A549 (cell line): Measurements from ENCODE around the gene SSC5D.
A peak's percentile ranks its signal among the peaks of the same experiment; 100 is the strongest.

Source experiments
- BHLHE40 ChIP-seq: IDR thresholded peaks from 2 replicates; pipeline ENCODE4 v1.6.1; 2012; ENCODE audit warnings: low read depth, low read length, inconsistent platforms
- CEBPB ChIP-seq, 2 experiments: fragments of >200 bp in 1 of 2; sonication (Bioruptor Twin) in 1 of 2; formaldehyde crosslinking in 1 of 2; IDR thresholded peaks; 2 replicates each; pipeline ENCODE4 v1.6.1; 2012 to 2016
- EP300 ChIP-seq, 2 experiments: fragments of >200 bp; sonication (Bioruptor Twin); formaldehyde crosslinking; IDR thresholded peaks; 2 replicates in 1 of 2; 3 replicates in 1 of 2; pipeline ENCODE4 v1.6.1; 2016 to 2017
- FOSL2 ChIP-seq, 2 experiments: fragments of 450-650 bp in 1 of 2; fragments of >200 bp in 1 of 2; sonication (Bioruptor Twin) in 1 of 2; formaldehyde crosslinking; IDR thresholded peaks; 2 replicates each; pipeline versions ENCODE4 v1.5.0 to v1.6.1; 2016 to 2020; ENCODE audit warnings: mild to moderate bottlenecking in 1 of 2, moderate library complexity in 1 of 2
- KDM1A ChIP-seq: fragments of 200-600 bp; sonication (generic); IDR thresholded peaks from 2 replicates; pipeline ENCODE4 v1.6.1; 2016; ENCODE audit warnings: low read depth, mild to moderate bottlenecking
- POLR2A ChIP-seq: IDR thresholded peaks from 2 replicates; pipeline ENCODE4 v1.6.1; 2012; ENCODE audit warnings: mild to moderate bottlenecking, low read length
- SMC3 ChIP-seq: fragments of >200 bp; sonication (Bioruptor Twin); formaldehyde crosslinking; IDR thresholded peaks from 3 replicates; pipeline ENCODE4 v1.6.1; 2018; ENCODE audit warnings: inconsistent platforms
- ZFP36 ChIP-seq: fragments of 450-650 bp; IDR thresholded peaks from 2 replicates; pipeline ENCODE4 v1.6.1; 2014; ENCODE audit warnings: borderline replicate concordance; ENCODE audit not compliant: partially characterized antibody
- TF ChIP-seq, protein P1 (sequence below): fragments of >200 bp; sonication (Bioruptor Twin); formaldehyde crosslinking; IDR thresholded peaks from 3 replicates; pipeline ENCODE4 v1.5.1; 2016
- TF ChIP-seq, protein P2 (sequence below): fragments of 200-600 bp; sonication (generic); IDR thresholded peaks from 2 replicates; pipeline ENCODE4 v1.6.1; 2016; ENCODE audit warnings: antibody characterized with exemption, mild to moderate bottlenecking, moderate library complexity
- TF ChIP-seq, protein P3 (sequence below): fragments of 250-450 bp; sonication (Bioruptor Pico); IDR thresholded peaks from 2 replicates; pipeline ENCODE4 v1.5.0; 2021; ENCODE audit warnings: mild to moderate bottlenecking, moderate library complexity, borderline replicate concordance
- TF ChIP-seq, protein P4 (sequence below): fragments of >200 bp; sonication (Bioruptor Twin); formaldehyde crosslinking; IDR thresholded peaks from 3 replicates; pipeline ENCODE4 v1.6.1; 2016

DNA sequence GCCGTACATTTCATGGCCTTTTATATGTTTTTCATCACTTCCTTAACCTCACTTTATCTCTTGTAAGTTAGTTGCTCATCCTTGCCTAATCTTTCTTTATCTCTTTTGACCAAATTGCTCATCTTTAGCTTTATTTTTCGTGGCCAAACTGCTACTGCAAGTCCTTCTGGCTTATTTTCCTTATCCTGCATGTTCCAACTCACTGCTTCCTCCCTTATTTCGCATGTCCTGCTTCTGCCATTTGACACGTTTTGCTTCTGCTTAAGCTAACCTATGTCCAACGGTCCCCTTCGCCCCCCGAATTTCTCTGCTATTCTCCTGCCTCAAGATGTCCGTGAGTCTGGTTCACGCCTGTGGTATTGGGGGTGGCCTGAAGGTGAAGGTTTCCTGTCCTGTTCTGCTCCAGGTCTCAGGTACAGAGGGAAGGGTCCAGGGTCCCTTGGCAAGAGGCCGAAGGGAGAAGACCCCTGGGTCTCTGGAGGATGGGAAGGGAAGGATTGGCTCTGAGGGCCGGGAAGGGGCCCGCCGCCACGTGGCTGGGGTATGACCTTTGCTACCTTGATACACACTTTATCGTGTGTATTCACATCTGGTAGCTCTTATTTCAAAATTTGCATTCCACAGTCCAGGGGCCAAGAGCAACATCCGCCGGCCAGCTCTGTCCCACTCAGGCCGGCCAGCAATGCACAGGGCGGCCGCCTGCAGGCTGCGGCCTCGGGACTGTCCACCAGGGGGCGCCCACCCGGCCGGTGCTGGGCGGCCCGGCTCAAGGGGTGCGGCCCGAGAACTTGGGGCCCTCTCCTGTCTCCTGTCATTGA is 20.8 kb upstream of the SSC5D start:
- TF ChIP-seq, protein P1, sequence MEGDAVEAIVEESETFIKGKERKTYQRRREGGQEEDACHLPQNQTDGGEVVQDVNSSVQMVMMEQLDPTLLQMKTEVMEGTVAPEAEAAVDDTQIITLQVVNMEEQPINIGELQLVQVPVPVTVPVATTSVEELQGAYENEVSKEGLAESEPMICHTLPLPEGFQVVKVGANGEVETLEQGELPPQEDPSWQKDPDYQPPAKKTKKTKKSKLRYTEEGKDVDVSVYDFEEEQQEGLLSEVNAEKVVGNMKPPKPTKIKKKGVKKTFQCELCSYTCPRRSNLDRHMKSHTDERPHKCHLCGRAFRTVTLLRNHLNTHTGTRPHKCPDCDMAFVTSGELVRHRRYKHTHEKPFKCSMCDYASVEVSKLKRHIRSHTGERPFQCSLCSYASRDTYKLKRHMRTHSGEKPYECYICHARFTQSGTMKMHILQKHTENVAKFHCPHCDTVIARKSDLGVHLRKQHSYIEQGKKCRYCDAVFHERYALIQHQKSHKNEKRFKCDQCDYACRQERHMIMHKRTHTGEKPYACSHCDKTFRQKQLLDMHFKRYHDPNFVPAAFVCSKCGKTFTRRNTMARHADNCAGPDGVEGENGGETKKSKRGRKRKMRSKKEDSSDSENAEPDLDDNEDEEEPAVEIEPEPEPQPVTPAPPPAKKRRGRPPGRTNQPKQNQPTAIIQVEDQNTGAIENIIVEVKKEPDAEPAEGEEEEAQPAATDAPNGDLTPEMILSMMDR = peak; percentile 99
- TF ChIP-seq EP300 (IDR thresholded peaks at IDR 0.05) (no peak), BHLHE40 (no peak), FOSL2 (IDR thresholded peaks at IDR 0.05) (no peak), FOSL2 (CRISPR knock-in tag; IDR thresholded peaks at IDR 0.05) (no peak), CEBPB (IDR thresholded peaks at IDR 0.05) (no peak), ZFP36 (no peak), POLR2A (no peak), KDM1A (no peak), SMC3 (peak; percentile 93)
- TF ChIP-seq, protein P2, sequence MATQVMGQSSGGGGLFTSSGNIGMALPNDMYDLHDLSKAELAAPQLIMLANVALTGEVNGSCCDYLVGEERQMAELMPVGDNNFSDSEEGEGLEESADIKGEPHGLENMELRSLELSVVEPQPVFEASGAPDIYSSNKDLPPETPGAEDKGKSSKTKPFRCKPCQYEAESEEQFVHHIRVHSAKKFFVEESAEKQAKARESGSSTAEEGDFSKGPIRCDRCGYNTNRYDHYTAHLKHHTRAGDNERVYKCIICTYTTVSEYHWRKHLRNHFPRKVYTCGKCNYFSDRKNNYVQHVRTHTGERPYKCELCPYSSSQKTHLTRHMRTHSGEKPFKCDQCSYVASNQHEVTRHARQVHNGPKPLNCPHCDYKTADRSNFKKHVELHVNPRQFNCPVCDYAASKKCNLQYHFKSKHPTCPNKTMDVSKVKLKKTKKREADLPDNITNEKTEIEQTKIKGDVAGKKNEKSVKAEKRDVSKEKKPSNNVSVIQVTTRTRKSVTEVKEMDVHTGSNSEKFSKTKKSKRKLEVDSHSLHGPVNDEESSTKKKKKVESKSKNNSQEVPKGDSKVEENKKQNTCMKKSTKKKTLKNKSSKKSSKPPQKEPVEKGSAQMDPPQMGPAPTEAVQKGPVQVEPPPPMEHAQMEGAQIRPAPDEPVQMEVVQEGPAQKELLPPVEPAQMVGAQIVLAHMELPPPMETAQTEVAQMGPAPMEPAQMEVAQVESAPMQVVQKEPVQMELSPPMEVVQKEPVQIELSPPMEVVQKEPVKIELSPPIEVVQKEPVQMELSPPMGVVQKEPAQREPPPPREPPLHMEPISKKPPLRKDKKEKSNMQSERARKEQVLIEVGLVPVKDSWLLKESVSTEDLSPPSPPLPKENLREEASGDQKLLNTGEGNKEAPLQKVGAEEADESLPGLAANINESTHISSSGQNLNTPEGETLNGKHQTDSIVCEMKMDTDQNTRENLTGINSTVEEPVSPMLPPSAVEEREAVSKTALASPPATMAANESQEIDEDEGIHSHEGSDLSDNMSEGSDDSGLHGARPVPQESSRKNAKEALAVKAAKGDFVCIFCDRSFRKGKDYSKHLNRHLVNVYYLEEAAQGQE = no peak
- TF ChIP-seq, protein P3, sequence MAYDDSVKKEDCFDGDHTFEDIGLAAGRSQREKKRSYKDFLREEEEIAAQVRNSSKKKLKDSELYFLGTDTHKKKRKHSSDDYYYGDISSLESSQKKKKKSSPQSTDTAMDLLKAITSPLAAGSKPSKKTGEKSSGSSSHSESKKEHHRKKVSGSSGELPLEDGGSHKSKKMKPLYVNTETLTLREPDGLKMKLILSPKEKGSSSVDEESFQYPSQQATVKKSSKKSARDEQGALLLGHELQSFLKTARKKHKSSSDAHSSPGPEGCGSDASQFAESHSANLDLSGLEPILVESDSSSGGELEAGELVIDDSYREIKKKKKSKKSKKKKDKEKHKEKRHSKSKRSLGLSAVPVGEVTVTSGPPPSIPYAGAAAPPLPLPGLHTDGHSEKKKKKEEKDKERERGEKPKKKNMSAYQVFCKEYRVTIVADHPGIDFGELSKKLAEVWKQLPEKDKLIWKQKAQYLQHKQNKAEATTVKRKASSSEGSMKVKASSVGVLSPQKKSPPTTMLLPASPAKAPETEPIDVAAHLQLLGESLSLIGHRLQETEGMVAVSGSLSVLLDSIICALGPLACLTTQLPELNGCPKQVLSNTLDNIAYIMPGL (CRISPR knock-in tag) = no peak
- TF ChIP-seq, protein P4, sequence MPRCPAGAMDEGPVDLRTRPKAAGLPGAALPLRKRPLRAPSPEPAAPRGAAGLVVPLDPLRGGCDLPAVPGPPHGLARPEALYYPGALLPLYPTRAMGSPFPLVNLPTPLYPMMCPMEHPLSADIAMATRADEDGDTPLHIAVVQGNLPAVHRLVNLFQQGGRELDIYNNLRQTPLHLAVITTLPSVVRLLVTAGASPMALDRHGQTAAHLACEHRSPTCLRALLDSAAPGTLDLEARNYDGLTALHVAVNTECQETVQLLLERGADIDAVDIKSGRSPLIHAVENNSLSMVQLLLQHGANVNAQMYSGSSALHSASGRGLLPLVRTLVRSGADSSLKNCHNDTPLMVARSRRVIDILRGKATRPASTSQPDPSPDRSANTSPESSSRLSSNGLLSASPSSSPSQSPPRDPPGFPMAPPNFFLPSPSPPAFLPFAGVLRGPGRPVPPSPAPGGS = no peak
